Ascending aorta (tissue), 2 donors: ENCODE results near the gene KTN1. TPM values are rescaled to one million over a fixed set of nuclear protein-coding genes. Genes with fewer than 3 reads are reported as not detected.

Experiments
- DNase-seq, 2 donors: peaks; one replicate each; pipeline ENCODE4 v3.0.0-alpha.2; 2019; ENCODE audit warnings: low spot score in 2 of 2
- H3K27ac ChIP-seq, 2 donors: fragments of 200-600 bp; sonication (generic); one replicate each; pipeline ENCODE4 v1.5.1; 2016 to 2017; ENCODE audit warnings: mild to moderate bottlenecking in 1 of 2
- H3K27me3 ChIP-seq: fragments of 200-600 bp; sonication (generic); one replicate; pipeline ENCODE4 v1.5.1; 2017
- H3K36me3 ChIP-seq, 2 donors: fragments of 200-600 bp; sonication (generic); one replicate each; pipeline ENCODE4 v1.5.1; 2016
- H3K4me1 ChIP-seq, 2 donors: fragments of 200-600 bp; sonication (generic); one replicate each; pipeline ENCODE4 v1.5.1; 2016 to 2017; ENCODE audit warnings: mild to moderate bottlenecking in 1 of 2
- H3K4me3 ChIP-seq, 2 donors: fragments of 200-600 bp; sonication (generic); one replicate each; pipeline ENCODE4 v1.5.1; 2016 to 2017; ENCODE audit warnings: mild to moderate bottlenecking in 1 of 2
- H3K9me3 ChIP-seq, 2 donors: fragments of 200-600 bp; sonication (generic); one replicate each; pipeline ENCODE4 v1.5.1; 2016
- CTCF ChIP-seq, 3 experiments: fragments of 200-600 bp in 2 of 3; fragments of 450-650 bp in 1 of 3; sonication (generic) in 2 of 3; IDR thresholded peaks; one replicate each; pipeline ENCODE4 v1.5.1; 2016 to 2019; ENCODE audit warnings: antibody characterized with exemption in 3 of 3, mild to moderate bottlenecking in 1 of 3, moderate library complexity in 1 of 3
- intact Hi-C: fragments of 100-400 bp; cut with DNase I; formaldehyde crosslinking; loops from one replicate; pipeline ENCODE4 v1.15.1; 2023
- total RNA-seq: library from RNA; depleted of rRNA; stranded (reverse); fragments of >200 nt; gene quantifications from one replicate; pipeline ENCODE4 v1.1.0, GENCODE V29; 2016

Gene KTN1
- total RNA-seq, 1 donor from 2014 or later = 36.3 TPM

DNA sequence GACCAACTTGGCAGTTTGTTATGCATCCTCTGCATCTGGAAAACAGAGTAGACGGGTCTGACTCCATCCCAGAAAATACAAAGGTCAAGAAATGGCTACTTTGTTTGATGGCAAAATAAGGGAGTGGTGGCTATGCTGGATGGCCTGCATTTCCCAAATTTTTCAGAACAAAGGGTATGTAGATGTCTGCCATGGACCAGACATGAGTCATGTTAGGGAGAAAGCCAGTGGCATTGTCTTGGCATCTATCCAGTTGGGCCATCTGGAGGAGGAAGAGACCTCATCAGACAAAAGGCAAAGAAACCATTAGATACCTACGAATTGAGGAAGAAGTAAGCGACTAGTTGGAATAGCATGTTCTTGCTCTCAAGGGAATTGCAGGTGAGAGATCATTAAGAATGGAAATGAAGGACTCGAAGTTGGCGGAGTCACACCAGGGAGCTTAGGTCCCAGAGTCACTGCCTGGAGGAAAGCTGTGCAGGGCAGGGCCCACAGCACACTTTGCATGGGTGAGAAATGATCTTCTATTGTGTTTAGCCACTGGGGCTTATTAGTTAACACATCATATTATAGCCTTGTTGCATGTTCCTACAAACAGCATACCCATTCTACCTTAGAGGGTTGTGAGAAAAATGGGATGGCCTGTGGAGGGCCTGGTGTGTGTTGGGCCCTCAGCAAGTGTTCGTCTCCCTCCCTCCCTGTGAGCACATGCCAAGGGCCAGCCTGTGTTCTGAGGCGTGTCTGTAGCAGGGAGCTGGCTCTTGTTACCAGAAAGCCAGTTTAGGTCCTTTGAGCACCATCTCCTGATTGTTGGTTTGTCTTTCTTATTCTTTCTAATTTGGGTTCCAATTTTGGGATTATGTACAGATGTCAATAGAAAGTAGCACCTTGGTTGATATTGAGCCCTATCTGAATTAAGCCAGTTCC lies 119.4 kb downstream of the KTN1 start:
- no peak for TF ChIP-seq CTCF (IDR thresholded peaks at IDR 0.05)
- H3K27ac ChIP-seq = no peak overlapping the region
- H3K4me3 ChIP-seq = no peak overlapping the region
- no peaks in the 10 kb centered on the region for H3K27me3 ChIP-seq
- no peaks in the 10 kb centered on the region for H3K4me1 ChIP-seq
- no peak for DNase-seq
- intact Hi-C loops = loop anchor here (10.0 kb wide), 1 partner anchor 415 kb away; the partner anchor contains the start of gene PELI2
- peaks cover 0 to 8% of the 10 kb centered on the region in 2 donors for H3K36me3 ChIP-seq
- no peaks in the 10 kb centered on the region for H3K9me3 ChIP-seq

DNA sequence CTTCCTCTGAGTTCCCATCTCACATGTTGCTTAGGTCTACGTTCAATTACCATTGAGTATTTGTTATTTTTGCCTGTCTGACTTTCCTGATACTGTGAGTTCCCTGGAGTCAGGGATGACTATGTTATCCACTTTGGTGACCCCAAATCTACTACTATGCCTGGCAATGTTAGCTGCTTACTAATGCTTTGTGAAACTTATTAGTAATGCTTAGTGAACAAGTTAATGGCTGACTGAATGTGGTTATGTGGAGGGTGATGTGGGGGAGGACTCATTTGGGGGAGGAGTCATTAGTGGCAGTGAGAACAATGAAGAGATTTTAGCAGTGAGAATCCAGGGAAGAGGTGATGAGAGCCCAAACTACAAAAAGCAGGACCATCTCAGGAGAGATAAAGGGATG lies 121.6 kb downstream of the KTN1 start:
- Histone ChIP-seq H3K27ac (no peak overlapping the region), H3K4me3 (no peak overlapping the region), H3K27me3 (no peaks in the 10 kb centered on the region), H3K36me3 (peaks cover 0 to 8% of the 10 kb centered on the region in 2 donors), H3K9me3 (no peaks in the 10 kb centered on the region), H3K4me1 (no peaks in the 10 kb centered on the region)
- no peak for DNase-seq
- intact Hi-C loops = loop anchor here (10.0 kb wide), 1 partner anchor 413 kb away; the partner anchor contains the start of gene PELI2
- no peak for TF ChIP-seq CTCF (IDR thresholded peaks at IDR 0.05)

GRCh38 chr14:55702511-55702910 lies 122.5 kb downstream of the KTN1 start:
- TF ChIP-seq CTCF (IDR thresholded peaks at IDR 0.05) = no peak
- Histone ChIP-seq H3K27ac (no peak overlapping the region), H3K4me1 (no peaks in the 10 kb centered on the region), H3K9me3 (no peaks in the 10 kb centered on the region), H3K36me3 (peaks cover 0 to 8% of the 10 kb centered on the region in 2 donors), H3K27me3 (no peaks in the 10 kb centered on the region), H3K4me3 (no peak overlapping the region)
- no peak for DNase-seq
- intact Hi-C loops = loop anchor here (10.0 kb wide), 1 partner anchor 412 kb away; the partner anchor contains the start of gene PELI2

GRCh38 chr14:55704654-55705053 lies 124.6 kb downstream of the KTN1 start:
- Histone ChIP-seq H3K36me3 (peaks cover 0 to 8% of the 10 kb centered on the region in 2 donors), H3K27me3 (no peaks in the 10 kb centered on the region), H3K4me1 (no peaks in the 10 kb centered on the region), H3K27ac (no peak overlapping the region), H3K4me3 (no peak overlapping the region), H3K9me3 (no peaks in the 10 kb centered on the region)
- no peak for TF ChIP-seq CTCF (IDR thresholded peaks at IDR 0.05)
- no peak for DNase-seq
- intact Hi-C loops = loop anchor here (5.0 to 10.0 kb wide), 2 partner anchors 410 to 638 kb away; partner anchors contain the start of gene PELI2

- no peak for DNase-seq
- no peak overlapping the region for H3K4me3 ChIP-seq
- H3K27me3 ChIP-seq = no peaks in the 10 kb centered on the region
Observed at GRCh38 chr14:55705651-55706364, 125.8 kb downstream of the KTN1 start.

More at GRCh38 chr14:55705651-55706364, 125.8 kb downstream of the KTN1 start:
- Histone ChIP-seq H3K36me3 (peaks cover 0 to 7% of the 10 kb centered on the region in 2 donors), H3K27ac (no peak overlapping the region), H3K4me1 (no peaks in the 10 kb centered on the region), H3K9me3 (no peaks in the 10 kb centered on the region)
- intact Hi-C loops = loop anchor here (5.0 to 10.0 kb wide), 2 partner anchors 409 to 636 kb away; partner anchors contain the start of gene PELI2
- no peak for TF ChIP-seq CTCF (IDR thresholded peaks at IDR 0.05)
